H9 (cell line): Measurements from ENCODE around the gene THY1. TPM values are rescaled to one million over a fixed set of nuclear protein-coding genes. Genes with fewer than 3 reads are reported as not detected.

Source experiments
- DNase-seq: peaks from one replicate; pipeline ENCODE4 v3.0.0-alpha.2; 2017
- H2AFZ ChIP-seq: one replicate; pipeline ENCODE4 v1.6.1; 2013; ENCODE audit warnings: mild to moderate bottlenecking, low read length, control low read depth, moderate library complexity
- H2AK5ac ChIP-seq: 2 replicates; pipeline ENCODE4 v1.6.1; 2013; ENCODE audit warnings: low read length, control low read depth, mixed read lengths; ENCODE audit not compliant: insufficient read length
- H2BK120ac ChIP-seq: one replicate; pipeline ENCODE4 v1.6.1; 2013; ENCODE audit warnings: low read depth, mild to moderate bottlenecking, low read length, control low read depth, inconsistent platforms; ENCODE audit not compliant: poor library complexity, severe bottlenecking
- H2BK12ac ChIP-seq: 2 replicates; pipeline ENCODE4 v1.6.1; 2013; ENCODE audit warnings: low read length, control low read depth, mixed read lengths, low read depth; ENCODE audit not compliant: insufficient read length
- H2BK15ac ChIP-seq: 2 replicates; pipeline ENCODE4 v1.6.1; 2013; ENCODE audit warnings: low read depth, low read length, control low read depth
- H2BK20ac ChIP-seq: one replicate; pipeline ENCODE4 v1.6.1; 2013; ENCODE audit warnings: low read depth, mild to moderate bottlenecking, low read length, control low read depth, inconsistent platforms; ENCODE audit not compliant: poor library complexity, severe bottlenecking
- H2BK5ac ChIP-seq: 2 replicates; pipeline ENCODE4 v1.6.1; 2013; ENCODE audit warnings: low read length, control low read depth, mixed read lengths; ENCODE audit not compliant: insufficient read length
- H3K14ac ChIP-seq: 2 replicates; pipeline ENCODE4 v1.6.1; 2013; ENCODE audit warnings: low read length, control low read depth; ENCODE audit not compliant: insufficient read depth
- H3K18ac ChIP-seq: 2 replicates; pipeline ENCODE4 v1.6.1; 2013; ENCODE audit warnings: low read depth, mild to moderate bottlenecking, mixed read lengths, low read length, control low read depth; ENCODE audit not compliant: insufficient read length
- H3K23ac ChIP-seq: 2 replicates; pipeline ENCODE4 v1.6.1; 2013; ENCODE audit warnings: low read length, control low read depth, mixed read lengths, low read depth; ENCODE audit not compliant: insufficient read length
- H3K23me2 ChIP-seq: 2 replicates; pipeline ENCODE4 v1.6.1; 2013; ENCODE audit warnings: low read depth, mild to moderate bottlenecking, mixed read lengths, low read length, control low read depth; ENCODE audit not compliant: insufficient read length, poor library complexity, severe bottlenecking
- H3K27ac ChIP-seq: 2 replicates; pipeline ENCODE4 v1.5.1; 2013; ENCODE audit warnings: low read length, control low read depth, mixed read lengths, low read depth; ENCODE audit not compliant: insufficient read length
- H3K27me3 ChIP-seq: 2 replicates; pipeline ENCODE4 v1.6.1; 2013; ENCODE audit warnings: low read length, control low read depth, inconsistent platforms; ENCODE audit not compliant: insufficient read depth
- H3K4ac ChIP-seq: 2 replicates; pipeline ENCODE4 v1.6.1; 2013; ENCODE audit warnings: low read depth, mild to moderate bottlenecking, control low read depth, inconsistent platforms, low read length, moderate library complexity
- H3K4me1 ChIP-seq: 2 replicates; pipeline ENCODE4 v1.6.1; 2013; ENCODE audit warnings: low read length, control low read depth, inconsistent platforms; ENCODE audit not compliant: insufficient read depth
- H3K4me2 ChIP-seq: 2 replicates; pipeline ENCODE4 v1.6.1; 2013; ENCODE audit warnings: low read length, control low read depth, mixed read lengths; ENCODE audit not compliant: insufficient read length, insufficient read depth
- H3K56ac ChIP-seq: 2 replicates; pipeline ENCODE4 v1.6.1; 2013; ENCODE audit warnings: low read depth, mild to moderate bottlenecking, mixed read lengths, low read length, control low read depth; ENCODE audit not compliant: insufficient read length
- H3K79me1 ChIP-seq: 2 replicates; pipeline ENCODE4 v1.6.1; 2013; ENCODE audit warnings: low read depth, mild to moderate bottlenecking, moderate library complexity, low read length, control low read depth, inconsistent platforms; ENCODE audit not compliant: insufficient read depth, poor library complexity, severe bottlenecking
- H3K79me2 ChIP-seq: 2 replicates; pipeline ENCODE4 v1.6.1; 2013; ENCODE audit warnings: low read length, control low read depth, inconsistent platforms; ENCODE audit not compliant: insufficient read depth
- H3K9ac ChIP-seq: 2 replicates; pipeline ENCODE4 v1.6.1; 2013; ENCODE audit warnings: low read length, control low read depth, mixed read lengths; ENCODE audit not compliant: insufficient read length; ENCODE audit errors: extremely low read depth
- H3K9me3 ChIP-seq: one replicate; pipeline ENCODE4 v1.6.1; 2013; ENCODE audit warnings: low read depth, low read length, inconsistent platforms; ENCODE audit not compliant: control insufficient read depth
- H3T11ph ChIP-seq: one replicate; pipeline ENCODE4 v1.6.1; 2013; ENCODE audit warnings: mild to moderate bottlenecking, low read length, control low read depth, inconsistent platforms
- H4K20me1 ChIP-seq: one replicate; pipeline ENCODE4 v1.6.1; 2013; ENCODE audit not compliant: control insufficient read depth, insufficient read length, insufficient read depth
- H4K5ac ChIP-seq: 2 replicates; pipeline ENCODE4 v1.6.1; 2013; ENCODE audit warnings: low read depth, mild to moderate bottlenecking, mixed read lengths, low read length, control low read depth; ENCODE audit not compliant: insufficient read length
- H4K8ac ChIP-seq: replicated peaks from 2 replicates; pipeline ENCODE4 v1.6.1; 2013; ENCODE audit warnings: low read length, control low read depth, mixed read lengths, low read depth; ENCODE audit not compliant: insufficient read length
- H4K91ac ChIP-seq: 2 replicates; pipeline ENCODE4 v1.6.1; 2013; ENCODE audit warnings: low read depth, mild to moderate bottlenecking, moderate library complexity, mixed read lengths, low read length, control low read depth; ENCODE audit not compliant: insufficient read length
- H3K27ac Mint-ChIP-seq, 3 experiments: 2 replicates in 2 of 3; 3 replicates in 1 of 3; pipeline ENCODE4 v1.8.0; 2020 to 2021; ENCODE audit warnings: mixed read lengths in 3 of 3, mild to moderate bottlenecking in 1 of 3, moderate library complexity in 1 of 3
- H3K27me3 Mint-ChIP-seq: 2 replicates; pipeline ENCODE4 v1.8.0; 2021; ENCODE audit warnings: low read depth, mild to moderate bottlenecking, moderate library complexity, mixed read lengths
- H3K36me3 Mint-ChIP-seq, 3 experiments: 2 replicates in 2 of 3; 3 replicates in 1 of 3; pipeline ENCODE4 v1.8.0; 2020 to 2021; ENCODE audit warnings: low read depth in 3 of 3, mixed read lengths in 3 of 3; ENCODE audit not compliant: insufficient read depth in 1 of 3
- H3K4me1 Mint-ChIP-seq, 2 experiments: 2 replicates each; pipeline ENCODE4 v1.8.0; 2020; ENCODE audit warnings: mixed read lengths in 2 of 2
- H3K4me3 Mint-ChIP-seq, 2 experiments: 2 replicates in 1 of 2; 3 replicates in 1 of 2; pipeline ENCODE4 v1.8.0; 2020 to 2021; ENCODE audit warnings: mild to moderate bottlenecking in 2 of 2, mixed read lengths in 2 of 2, moderate library complexity in 1 of 2
- H3K9me3 Mint-ChIP-seq, 2 experiments: 2 replicates in 1 of 2; 3 replicates in 1 of 2; pipeline ENCODE4 v1.8.0; 2020; ENCODE audit warnings: mild to moderate bottlenecking in 2 of 2, mixed read lengths in 2 of 2, moderate library complexity in 1 of 2
- CTCF ChIP-seq: fragments of 200-600 bp; sonication (generic); conservative IDR thresholded peaks from 3 replicates; pipeline ENCODE4 v1.8.0; 2021; ENCODE audit warnings: antibody characterized with exemption, mild to moderate bottlenecking
- WGBS: extraction: QIAGEN DNeasy Blood & Tissue Kit; methylation state at CpG from one replicate; pipeline ENCODE4 v1.1.7; 2013; ENCODE audit warnings: missing lambda C conversion rate, low lambda C conversion rate, mixed read lengths; ENCODE audit not compliant: insufficient read length; ENCODE audit errors: extremely low coverage; 5-methylcytosine and 5-hydroxymethylcytosine counted together
- long read RNA-seq: library from polyadenylated mRNA; unstranded; transcript quantifications from one replicate; pipeline ENCODE4 v2.0.0, GENCODE V29; 2020
- total RNA-seq: library from RNA; stranded (reverse); gene quantifications from 2 replicates; pipeline ENCODE4 v1.2.1, GENCODE V29; 2021

THY1 gene
- total RNA-seq = 176 and 184 TPM in 2 replicates
- long read RNA-seq, transcript THY1-201 (4 exons, 3,556 nt) = major isoform, 844 of 949 reads
- long read RNA-seq, transcript THY1-207 (4 exons, 602 nt) = minor isoform, 10 of 949 reads
- long read RNA-seq, transcript THY1-205 (4 exons, 897 nt) = minor isoform, 6 of 949 reads
- long read RNA-seq, transcript THY1-210 (1 exons, 2,427 nt) = minor isoform, 9 of 949 reads
- long read RNA-seq, partial matches to known transcripts = 16 of 949 reads
- long read RNA-seq, other reads (novel, unspliced or antisense) = 59 of 949 reads

- Histone ChIP-seq H3K27ac (no peak within 1 kb of the TSS), H2BK120ac (no peak within 1 kb of the TSS), H3K23me2 (peaks cover 3% of the 10 kb centered on the region), H2BK15ac (no peak within 1 kb of the TSS), H2AFZ (no peak within 1 kb of the TSS), H4K5ac (no peak within 1 kb of the TSS), H3K79me2 (peaks cover 8% of the 10 kb centered on the region; the same call in 1 of the 2 replicates), H3K23ac (no peak within 1 kb of the TSS), H3K79me1 (no peaks in the 10 kb centered on the region), H3K56ac (no peak within 1 kb of the TSS), H4K20me1 (peaks cover 2% of the 10 kb centered on the region), H2BK12ac (no peak within 1 kb of the TSS), H3K27me3 (no peaks in the 10 kb centered on the region), H3K4me1 (peaks cover 21% of the 10 kb centered on the region), H4K8ac (no peak within 1 kb of the TSS), H3K9me3 (no peaks in the 10 kb centered on the region), H2AK5ac (no peak within 1 kb of the TSS), H3K14ac (peak within 1 kb of the TSS; percentile 70; the same call in 1 of the 2 replicates), H3K18ac (peak within 1 kb of the TSS; percentile 60), H3K9ac (peak within 1 kb of the TSS; percentile 71), H3T11ph (no peak within 1 kb of the TSS), H3K4me2 (peak within 1 kb of the TSS; percentile 55), H3K4ac (no peak within 1 kb of the TSS), H2BK5ac (no peak within 1 kb of the TSS), H4K91ac (no peak within 1 kb of the TSS), H2BK20ac (no peak within 1 kb of the TSS)
- Mint-ChIP-seq H3K4me1 (peaks cover 54 to 60% of the 10 kb centered on the region in 2 experiments), H3K27me3 (peaks cover 6% of the 10 kb centered on the region), H3K9me3 (no peaks in the 10 kb centered on the region; a peak in 2 of 5 replicates), H3K36me3 (peaks cover 24 to 39% (median 37%) of the 10 kb centered on the region in 3 experiments), H3K27ac (peak within 1 kb of the TSS in 2 of 3 experiments; percentile 87 to 93; a peak in 5 of 7 replicates), H3K4me3 (peak within 1 kb of the TSS; percentile 95 to 97)
- no CpG with 5 or more reads among the region's 41 CpGs for whole genome bisulfite sequencing
- TF ChIP-seq CTCF = no peak
- peak; percentile 90 for DNase-seq
Observed at GRCh38 chr11:119422809-119423508, at the start of gene THY1. THY1 (minus strand) TSS chr11:119423172; CDS start chr11:119420905, 2,267 bp downstream.
